Smooth muscle cell (in vitro differentiated cells): ENCODE data around the gene TTC28. TPM values are rescaled to one million over a fixed set of nuclear protein-coding genes. Genes with fewer than 3 reads are reported as not detected.

ENCODE experiments used
- DNase-seq: peaks from one replicate; lab custom pipeline; 2025; ENCODE audit not compliant: unreplicated experiment; lab: John Stamatoyannopoulos, UW
- H2AFZ ChIP-seq: fragments of 200-600 bp; sonication (generic); 2 replicates; pipeline ENCODE4 v1.6.0; 2016; ENCODE audit warnings: antibody characterized with exemption, low read depth, mild to moderate bottlenecking
- H3F3A ChIP-seq: fragments of 200-600 bp; sonication (generic); 2 replicates; pipeline ENCODE4 v1.6.0; 2017; ENCODE audit warnings: antibody characterized with exemption, low read depth
- H3K27ac ChIP-seq: fragments of 200-600 bp; sonication (generic); 2 replicates; pipeline ENCODE4 v1.5.1; 2016; ENCODE audit warnings: low read depth, mild to moderate bottlenecking
- H3K27me3 ChIP-seq: fragments of 200-600 bp; sonication (generic); 2 replicates; pipeline ENCODE4 v1.6.1; 2016; ENCODE audit warnings: low read depth, mild to moderate bottlenecking
- H3K36me3 ChIP-seq: fragments of 200-600 bp; sonication (generic); 2 replicates; pipeline ENCODE4 v1.5.1; 2016; ENCODE audit warnings: low read depth
- H3K4me1 ChIP-seq: fragments of 200-600 bp; sonication (generic); 2 replicates; pipeline ENCODE4 v1.5.1; 2016; ENCODE audit warnings: low read depth
- H3K4me2 ChIP-seq: fragments of 200-600 bp; sonication (generic); 2 replicates; pipeline ENCODE4 v1.6.0; 2016; ENCODE audit warnings: mild to moderate bottlenecking
- H3K4me3 ChIP-seq: fragments of 200-600 bp; sonication (generic); 2 replicates; pipeline ENCODE4 v1.5.1; 2016; ENCODE audit warnings: mild to moderate bottlenecking
- H3K79me2 ChIP-seq: fragments of 200-600 bp; sonication (generic); 2 replicates; pipeline ENCODE4 v1.6.0; 2016; ENCODE audit warnings: low read depth, mild to moderate bottlenecking
- H3K9ac ChIP-seq: fragments of 200-600 bp; sonication (generic); 2 replicates; pipeline ENCODE4 v1.6.0; 2016; ENCODE audit warnings: low read depth
- H3K9me3 ChIP-seq: fragments of 200-600 bp; sonication (generic); replicated peaks from 2 replicates; pipeline ENCODE4 v1.5.1; 2016; ENCODE audit warnings: low read depth
- H4K20me1 ChIP-seq: fragments of 200-600 bp; sonication (generic); 2 replicates; pipeline ENCODE4 v1.6.0; 2016; ENCODE audit warnings: low read depth
- WGBS: methylation state at CpG from one replicate; pipeline ENCODE4 v1.1.7; 2016; ENCODE audit warnings: low lambda C conversion rate; 5-methylcytosine and 5-hydroxymethylcytosine counted together
- polyA plus RNA-seq: library from polyadenylated mRNA; unstranded; fragments of >200 nt; fragmentation: Nextera tagmentation; extraction: Ambion mirVana; gene quantifications from 2 replicates; pipeline ENCODE4 v1.2.1, GENCODE V29; 2016
- total RNA-seq: library from RNA; depleted of rRNA; stranded (reverse); fragments of >200 nt; gene quantifications from 2 replicates; pipeline ENCODE4 v1.2.3, GENCODE V29; 2014
- TF ChIP-seq, protein P1 (sequence below): fragments of 200-600 bp; sonication (generic); IDR thresholded peaks from 2 replicates; pipeline ENCODE4 v1.5.1; 2017; ENCODE audit warnings: borderline replicate concordance, mild to moderate bottlenecking, antibody characterized with exemption; ENCODE audit not compliant: insufficient read depth, poor library complexity, severe bottlenecking

Gene TTC28
- total and polyA plus RNA-seq, 2 experiments from 2014 or later: 6.3 to 17.9 TPM

DNA sequence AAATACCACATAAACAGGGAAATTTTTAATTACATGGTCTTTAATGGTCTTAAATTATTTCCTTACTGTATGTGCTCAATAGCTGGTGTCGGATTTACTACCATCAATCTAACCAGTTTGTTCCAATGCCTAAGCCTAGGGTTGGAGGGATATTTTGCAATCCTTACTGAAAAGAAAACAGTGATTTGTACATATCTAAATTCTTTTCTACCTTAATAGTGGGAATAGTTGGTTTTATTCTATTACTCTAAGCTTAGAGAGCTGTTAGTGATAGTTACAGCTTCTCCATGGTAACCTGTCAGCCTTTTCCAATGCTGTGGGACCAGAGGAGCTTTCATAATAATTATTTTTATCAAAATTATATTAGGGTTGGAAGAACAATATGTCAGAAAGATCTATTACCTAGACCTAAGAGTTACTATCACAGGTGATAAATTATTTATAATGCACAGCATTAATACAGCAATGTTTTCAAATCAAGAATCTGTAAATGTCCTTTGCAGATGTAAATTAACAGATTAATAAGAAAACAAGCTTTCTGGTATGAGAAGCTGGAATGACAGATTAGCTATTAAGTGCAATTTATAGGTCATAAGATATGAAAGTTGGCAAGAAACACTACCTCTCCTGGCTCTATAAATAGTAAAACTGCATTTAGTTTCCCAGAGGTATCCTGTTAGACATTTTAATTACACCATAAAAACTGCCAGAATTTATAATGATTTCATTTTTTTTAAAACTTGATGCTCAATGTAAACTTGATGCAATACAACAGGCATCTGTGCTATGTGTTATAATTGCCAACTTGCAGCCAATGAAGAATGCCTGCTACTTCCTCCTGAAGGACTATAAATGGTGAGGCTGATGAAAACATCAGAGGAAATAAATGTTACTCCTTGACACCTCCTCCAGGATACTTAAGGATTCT is 498.6 kb downstream of the TTC28 start:
- Histone ChIP-seq H4K20me1 (peaks cover 4% of the 10 kb centered on the region), H3K4me3 (no peak overlapping the region), H3K4me1 (no peaks in the 10 kb centered on the region), H2AFZ (no peak overlapping the region), H3K36me3 (no peaks in the 10 kb centered on the region), H3K27ac (no peak overlapping the region), H3F3A (no peaks in the 10 kb centered on the region), H3K9me3 (no peaks in the 10 kb centered on the region), H3K9ac (no peak overlapping the region), H3K27me3 (no peaks in the 10 kb centered on the region), H3K4me2 (no peak overlapping the region), H3K79me2 (no peaks in the 10 kb centered on the region)
- TF ChIP-seq, protein P1, sequence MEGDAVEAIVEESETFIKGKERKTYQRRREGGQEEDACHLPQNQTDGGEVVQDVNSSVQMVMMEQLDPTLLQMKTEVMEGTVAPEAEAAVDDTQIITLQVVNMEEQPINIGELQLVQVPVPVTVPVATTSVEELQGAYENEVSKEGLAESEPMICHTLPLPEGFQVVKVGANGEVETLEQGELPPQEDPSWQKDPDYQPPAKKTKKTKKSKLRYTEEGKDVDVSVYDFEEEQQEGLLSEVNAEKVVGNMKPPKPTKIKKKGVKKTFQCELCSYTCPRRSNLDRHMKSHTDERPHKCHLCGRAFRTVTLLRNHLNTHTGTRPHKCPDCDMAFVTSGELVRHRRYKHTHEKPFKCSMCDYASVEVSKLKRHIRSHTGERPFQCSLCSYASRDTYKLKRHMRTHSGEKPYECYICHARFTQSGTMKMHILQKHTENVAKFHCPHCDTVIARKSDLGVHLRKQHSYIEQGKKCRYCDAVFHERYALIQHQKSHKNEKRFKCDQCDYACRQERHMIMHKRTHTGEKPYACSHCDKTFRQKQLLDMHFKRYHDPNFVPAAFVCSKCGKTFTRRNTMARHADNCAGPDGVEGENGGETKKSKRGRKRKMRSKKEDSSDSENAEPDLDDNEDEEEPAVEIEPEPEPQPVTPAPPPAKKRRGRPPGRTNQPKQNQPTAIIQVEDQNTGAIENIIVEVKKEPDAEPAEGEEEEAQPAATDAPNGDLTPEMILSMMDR: no peak
- DNase-seq: no peak
- 95% methylated on average over 1 of the region's 1 CpG for WGBS

DNA sequence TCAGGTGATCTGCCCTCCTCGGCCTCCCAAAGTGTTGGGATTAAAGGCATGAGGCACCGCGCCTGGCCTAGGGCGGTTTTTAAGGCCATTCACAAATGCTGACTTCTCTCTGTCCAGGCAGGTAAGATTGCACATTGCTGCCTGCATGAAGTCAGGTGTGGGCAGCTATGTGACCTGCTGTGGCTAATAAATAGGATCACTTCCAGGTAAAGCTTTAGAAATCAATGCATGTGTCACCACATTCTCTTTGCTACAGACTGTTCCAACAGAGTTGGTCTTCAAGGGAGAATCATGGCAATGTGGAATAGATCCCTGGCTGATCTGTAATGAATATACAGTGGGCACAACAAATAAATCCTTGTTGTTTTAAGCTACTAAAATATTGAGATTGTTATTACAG is 500.2 kb downstream of the TTC28 start:
- H3K27me3 ChIP-seq: no peaks in the 10 kb centered on the region
- no peaks in the 10 kb centered on the region for H3K9me3 ChIP-seq
- DNase-seq: no peak
- H4K20me1 ChIP-seq: no peaks in the 10 kb centered on the region
- no peaks in the 10 kb centered on the region for H3F3A ChIP-seq
- no peaks in the 10 kb centered on the region for H3K79me2 ChIP-seq
- no peak overlapping the region for H2AFZ ChIP-seq
- no peak overlapping the region for H3K27ac ChIP-seq
- WGBS: 97% methylated on average over 4 of the region's 4 CpGs
- TF ChIP-seq, protein P1: no peak
- H3K4me1 ChIP-seq: no peaks in the 10 kb centered on the region
- H3K4me2 ChIP-seq: no peak overlapping the region
- no peak overlapping the region for H3K9ac ChIP-seq
- H3K4me3 ChIP-seq: no peak overlapping the region
- no peaks in the 10 kb centered on the region for H3K36me3 ChIP-seq

DNA sequence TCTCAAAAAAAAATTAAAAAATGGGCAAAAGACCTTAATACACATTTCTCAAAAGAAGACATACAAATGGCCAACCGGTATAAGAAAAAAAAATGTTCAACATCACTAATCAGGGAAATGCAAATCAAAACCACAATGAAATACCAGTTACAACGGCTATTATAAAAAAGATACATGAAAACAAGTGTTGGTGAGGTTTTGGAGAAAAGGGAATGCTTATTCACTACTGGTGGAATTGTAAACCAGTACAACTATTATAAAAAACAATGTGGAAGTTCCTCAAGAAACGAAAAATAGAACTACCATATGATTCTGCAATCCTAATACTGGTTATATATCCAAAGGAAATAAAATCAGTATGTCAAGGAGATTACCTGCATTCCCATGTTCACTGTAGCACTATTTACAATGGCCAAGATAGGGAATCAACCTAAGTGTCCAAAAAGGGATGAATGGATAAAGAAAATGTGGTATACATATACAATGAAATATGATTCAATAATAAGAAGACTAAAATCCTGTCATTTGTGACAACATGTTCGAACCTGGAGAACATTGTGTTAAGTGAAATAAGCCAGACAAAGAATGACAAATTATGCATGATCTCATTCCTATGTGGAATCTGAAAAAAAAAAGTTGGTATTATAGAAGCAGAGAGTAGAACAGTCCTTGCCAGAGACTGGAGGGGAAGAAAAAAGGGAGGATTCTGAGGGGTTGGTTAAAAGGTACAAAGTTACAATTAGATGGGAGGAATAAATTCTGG is 503.7 kb downstream of the TTC28 start:
- no peak overlapping the region for H2AFZ ChIP-seq
- WGBS: 92% methylated on average over 4 of the region's 4 CpGs

More for the DNA sequence above, 503.7 kb downstream of the TTC28 start:
- Histone ChIP-seq H3K27me3 (no peaks in the 10 kb centered on the region), H3K9me3 (no peaks in the 10 kb centered on the region), H3K4me1 (peaks cover 7% of the 10 kb centered on the region), H3F3A (no peaks in the 10 kb centered on the region), H3K36me3 (no peaks in the 10 kb centered on the region), H3K27ac (no peak overlapping the region), H4K20me1 (no peaks in the 10 kb centered on the region), H3K79me2 (no peaks in the 10 kb centered on the region), H3K4me2 (no peak overlapping the region), H3K4me3 (no peak overlapping the region), H3K9ac (no peak overlapping the region)
- no peak for DNase-seq
- TF ChIP-seq, protein P1: no peak
